ENCODE measurements around the gene NAP1L5. TPM values are rescaled to one million over a fixed set of nuclear protein-coding genes. Genes with fewer than 3 reads are reported as not detected.

Gene NAP1L5
- polyA plus RNA-seq, 3 donors: 0.18 to 0.87 (median 0.41) TPM

DNA sequence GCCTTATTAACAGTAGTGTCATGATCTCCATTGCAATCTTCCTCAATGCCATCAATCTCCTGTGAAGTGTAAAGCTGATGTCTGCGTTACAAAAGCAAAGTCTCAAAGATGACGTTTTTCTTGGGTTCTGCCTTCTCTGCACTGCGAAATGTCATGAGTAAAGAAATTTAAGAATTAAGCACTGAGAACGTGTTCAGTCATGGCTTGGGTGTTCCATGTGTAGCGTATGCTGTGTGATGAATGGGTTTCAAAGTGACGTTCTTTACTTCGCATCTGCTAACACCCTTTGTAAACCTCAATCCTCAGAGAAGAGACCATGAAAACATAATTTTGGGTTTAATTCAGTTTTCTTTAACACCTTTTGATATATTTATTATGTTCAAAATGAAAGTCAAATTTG lies 999 bp downstream of the NAP1L5 start:
- WGBS (ENCODE audit: insufficient coverage): 84% methylated on average over 3 of the region's 7 CpGs
- Mint-ChIP-seq H3K27ac (no peak overlapping the region), H3K27me3 (ENCODE audit: low read depth in 3 of 3) (no peaks in the 10 kb centered on the region)

DNA sequence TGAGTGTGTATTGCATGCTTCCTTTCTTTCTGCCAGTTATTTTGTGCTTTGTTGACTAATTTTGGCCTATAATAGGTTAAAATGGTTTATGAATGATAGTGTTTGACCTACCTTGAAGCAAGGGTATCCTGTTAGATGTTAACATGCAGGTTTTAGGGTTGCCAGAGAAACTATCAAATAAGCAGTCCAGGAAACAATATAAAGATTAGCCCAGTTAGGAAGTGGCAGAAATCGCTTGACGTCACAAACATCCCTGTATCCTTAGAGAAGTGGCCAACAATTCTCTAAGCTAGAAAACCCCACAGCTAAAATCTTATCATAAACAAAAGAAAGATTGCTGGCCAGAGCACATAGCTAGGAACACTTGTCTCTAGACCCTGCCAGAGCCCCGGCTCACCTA lies 3.8 kb downstream of the NAP1L5 start:
- Histone ChIP-seq H2AFZ (ENCODE audit: insufficient read depth, low read depth, low read length, poor library complexity, severe bottlenecking) (no peak overlapping the region), H4K20me1 (ENCODE audit: insufficient read depth, low read length) (peaks cover 12% of the 10 kb centered on the region), H3K4me2 (replicated peaks; ENCODE audit: extremely low read depth, low read length, poor library complexity, severe bottlenecking) (no peak overlapping the region), H3K4me3 (replicated peaks in 1 of 3; ENCODE audit: low read depth in 2 of 3, low read length in 3 of 3) (no peak overlapping the region), H3K27ac (ENCODE audit: low read depth in 1 of 2, low read length in 2 of 2) (no peak overlapping the region), H3K9ac (ENCODE audit: insufficient read depth, low read length, poor library complexity, severe bottlenecking) (no peak overlapping the region), H3K4me1 (ENCODE audit: control insufficient read depth in 1 of 2, insufficient read depth in 2 of 2, low read length in 2 of 2) (peaks cover 5% of the 10 kb centered on the region in 2 donors), H3K27me3 (ENCODE audit: control insufficient read depth in 2 of 2, insufficient read depth in 2 of 2, low read length in 2 of 2) (no peaks in the 10 kb centered on the region), H3K9me3 (replicated peaks in 1 of 2; ENCODE audit: control insufficient read depth in 1 of 2, insufficient read depth in 1 of 2, low read length in 2 of 2) (no peaks in the 10 kb centered on the region), H3K36me3 (replicated peaks in 1 of 2; ENCODE audit: control insufficient read depth in 1 of 2, insufficient read depth in 2 of 2, low read length in 2 of 2) (peaks cover 52 to 91% of the 10 kb centered on the region in 2 donors), H3K79me2 (ENCODE audit: insufficient read depth, low read length) (no peaks in the 10 kb centered on the region)
- Mint-ChIP-seq H3K36me3 (peaks cover 65 to 77% of the 10 kb centered on the region in 2 donors), H3K27me3 (ENCODE audit: low read depth in 3 of 3) (no peaks in the 10 kb centered on the region), H3K4me3 (no peak overlapping the region), H3K9me3 (peaks cover 0 to 4% (median 0%) of the 10 kb centered on the region in 7 donors), H3K4me1 (peaks cover 10% of the 10 kb centered on the region), H3K27ac (no peak overlapping the region)
- no peak for DNase-seq
- intact Hi-C loops (cut with micrococcal nuclease): no loop called here
- TF ChIP-seq, protein P1, sequence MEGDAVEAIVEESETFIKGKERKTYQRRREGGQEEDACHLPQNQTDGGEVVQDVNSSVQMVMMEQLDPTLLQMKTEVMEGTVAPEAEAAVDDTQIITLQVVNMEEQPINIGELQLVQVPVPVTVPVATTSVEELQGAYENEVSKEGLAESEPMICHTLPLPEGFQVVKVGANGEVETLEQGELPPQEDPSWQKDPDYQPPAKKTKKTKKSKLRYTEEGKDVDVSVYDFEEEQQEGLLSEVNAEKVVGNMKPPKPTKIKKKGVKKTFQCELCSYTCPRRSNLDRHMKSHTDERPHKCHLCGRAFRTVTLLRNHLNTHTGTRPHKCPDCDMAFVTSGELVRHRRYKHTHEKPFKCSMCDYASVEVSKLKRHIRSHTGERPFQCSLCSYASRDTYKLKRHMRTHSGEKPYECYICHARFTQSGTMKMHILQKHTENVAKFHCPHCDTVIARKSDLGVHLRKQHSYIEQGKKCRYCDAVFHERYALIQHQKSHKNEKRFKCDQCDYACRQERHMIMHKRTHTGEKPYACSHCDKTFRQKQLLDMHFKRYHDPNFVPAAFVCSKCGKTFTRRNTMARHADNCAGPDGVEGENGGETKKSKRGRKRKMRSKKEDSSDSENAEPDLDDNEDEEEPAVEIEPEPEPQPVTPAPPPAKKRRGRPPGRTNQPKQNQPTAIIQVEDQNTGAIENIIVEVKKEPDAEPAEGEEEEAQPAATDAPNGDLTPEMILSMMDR (IDR thresholded peaks at IDR 0.05): no peak
- 100% methylated on average over 3 of the region's 3 CpGs for WGBS (ENCODE audit: insufficient coverage)

More for the DNA sequence above, 999 bp downstream of the NAP1L5 start:
- Histone ChIP-seq H3K4me3 (replicated peaks in 1 of 3; ENCODE audit: low read depth in 2 of 3, low read length in 3 of 3) (no peak overlapping the region), H4K20me1 (ENCODE audit: insufficient read depth, low read length) (peaks cover 9% of the 10 kb centered on the region), H3K27me3 (ENCODE audit: control insufficient read depth in 2 of 2, insufficient read depth in 2 of 2, low read length in 2 of 2) (no peaks in the 10 kb centered on the region), H3K9ac (ENCODE audit: insufficient read depth, low read length, poor library complexity, severe bottlenecking) (no peak overlapping the region), H3K4me1 (ENCODE audit: control insufficient read depth in 1 of 2, insufficient read depth in 2 of 2, low read length in 2 of 2) (peaks cover 5% of the 10 kb centered on the region in 2 donors), H3K4me2 (replicated peaks; ENCODE audit: extremely low read depth, low read length, poor library complexity, severe bottlenecking) (peak overlapping the region; percentile 68), H3K36me3 (replicated peaks in 1 of 2; ENCODE audit: control insufficient read depth in 1 of 2, insufficient read depth in 2 of 2, low read length in 2 of 2) (peaks cover 36 to 78% of the 10 kb centered on the region in 2 donors), H3K79me2 (ENCODE audit: insufficient read depth, low read length) (no peaks in the 10 kb centered on the region), H3K27ac (ENCODE audit: low read depth in 1 of 2, low read length in 2 of 2) (no peak overlapping the region), H2AFZ (ENCODE audit: insufficient read depth, low read depth, low read length, poor library complexity, severe bottlenecking) (no peak overlapping the region), H3K9me3 (replicated peaks in 1 of 2; ENCODE audit: control insufficient read depth in 1 of 2, insufficient read depth in 1 of 2, low read length in 2 of 2) (no peaks in the 10 kb centered on the region)
- intact Hi-C loops (cut with micrococcal nuclease): no loop called here
- peaks cover 46 to 58% of the 10 kb centered on the region in 2 donors for H3K36me3 Mint-ChIP-seq
- peak overlapping the region; percentile 81 to 88 for H3K4me3 Mint-ChIP-seq
- TF ChIP-seq, protein P1 (IDR thresholded peaks at IDR 0.05): no peak
- DNase-seq: no peak
- H3K9me3 Mint-ChIP-seq: peaks cover 0 to 4% (median 0%) of the 10 kb centered on the region in 7 donors
- peaks cover 10% of the 10 kb centered on the region for H3K4me1 Mint-ChIP-seq
